ENCODE results near the gene PCGF6. TPM values are rescaled to one million over a fixed set of nuclear protein-coding genes. Genes with fewer than 3 reads are reported as not detected.

The PCGF6 gene
- total RNA-seq, 2 experiments from 2014 or later, result 13.3 to 14.5 TPM

- H3K9me3 Mint-ChIP-seq, result peaks cover 1% of the 10 kb centered on the region
- H3K36me3 Mint-ChIP-seq (ENCODE audit: low read depth), result no peaks in the 10 kb centered on the region
- peak within 1 kb of the TSS; percentile 59 for H3K4me3 Mint-ChIP-seq
- peaks cover 3% of the 10 kb centered on the region for H3K4me1 Mint-ChIP-seq (ENCODE audit: low read depth)
- intact Hi-C loops (cut with micrococcal nuclease), result no loop called here
- ChIA-PET CTCF (interaction anchor here (0.7 to 1.7 kb wide), 7 partner anchors 10 to 85 kb away, joined by 3 to 5 read pairs (median 4); no protein-coding TSS in a partner anchor), POLR2A (interaction anchor here (0.5 to 0.9 kb wide), 2 partner anchors 93 to 94 kb away, joined by 3 read pairs; no protein-coding TSS in a partner anchor)
- no peak within 1 kb of the TSS for H3K27ac Mint-ChIP-seq
- H3K27me3 Mint-ChIP-seq, result peaks cover 56% of the 10 kb centered on the region
- peak; percentile 87 for ATAC-seq
- peak; percentile 38 for DNase-seq
- no peak for TF ChIP-seq CTCF (IDR thresholded peaks at IDR 0.05)
Observed at GRCh38 chr10:103276896-103277712, 73.8 kb downstream of the PCGF6 start, which contains the start of gene INA. INA (plus strand) TSS chr10:103277138; CDS start chr10:103277212, 74 bp downstream.

GRCh38 chr10:103276251-103276895 is 74.6 kb downstream of the PCGF6 start:
- H3K27ac Mint-ChIP-seq, result no peak overlapping the region
- CTCF ChIA-PET, result interaction anchor here (0.7 to 1.7 kb wide), 2 partner anchors 11 to 27 kb away, joined by 4 to 5 read pairs; no protein-coding TSS in a partner anchor

DNA sequence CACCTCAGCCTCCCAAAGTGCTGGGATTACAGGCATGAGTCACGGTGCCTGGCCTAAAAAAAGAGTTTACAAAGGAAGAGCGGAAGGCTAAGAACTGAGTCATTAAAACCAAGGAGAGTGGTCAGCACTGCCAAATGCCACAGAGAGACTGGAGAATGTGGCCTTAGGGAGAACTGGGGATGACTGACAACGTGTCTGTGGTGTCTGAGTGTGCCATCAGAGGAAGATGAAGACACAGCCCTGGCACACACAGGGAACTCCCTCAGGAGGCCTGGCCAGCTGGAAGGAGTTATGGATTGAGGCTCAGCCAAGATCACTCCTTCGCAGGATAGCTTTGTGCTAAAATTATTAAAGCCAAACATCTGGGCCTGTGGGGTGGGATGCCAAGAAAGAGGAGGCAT is 77.9 kb downstream of the PCGF6 start:
- intact Hi-C loops (cut with micrococcal nuclease), result no loop called here
- Mint-ChIP-seq H3K27me3 (peaks cover 25% of the 10 kb centered on the region), H3K27ac (no peak overlapping the region), H3K4me3 (no peak overlapping the region), H3K4me1 (ENCODE audit: low read depth) (no peaks in the 10 kb centered on the region), H3K36me3 (ENCODE audit: low read depth) (no peaks in the 10 kb centered on the region), H3K9me3 (no peaks in the 10 kb centered on the region)
- no peak for TF ChIP-seq CTCF (IDR thresholded peaks at IDR 0.05)
- no peak for ATAC-seq
- DNase-seq, result no peak
- ChIA-PET CTCF (interaction anchor here (0.9 to 1.3 kb wide), 2 partner anchors 16 to 213 kb away, joined by 3 read pairs; no protein-coding TSS in a partner anchor), POLR2A (no interaction called here)

More at GRCh38 chr10:103276251-103276895, 74.6 kb downstream of the PCGF6 start:
- H3K9me3 Mint-ChIP-seq, result peaks cover 1% of the 10 kb centered on the region
- H3K27me3 Mint-ChIP-seq, result peaks cover 49% of the 10 kb centered on the region
- no peaks in the 10 kb centered on the region for H3K36me3 Mint-ChIP-seq (ENCODE audit: low read depth)
- intact Hi-C loops (cut with micrococcal nuclease), result no loop called here
- no peak for TF ChIP-seq CTCF (IDR thresholded peaks at IDR 0.05)
- H3K4me3 Mint-ChIP-seq, result peak overlapping the region; percentile 59
- POLR2A ChIA-PET, result no interaction called here
- H3K4me1 Mint-ChIP-seq (ENCODE audit: low read depth), result peaks cover 3% of the 10 kb centered on the region
- DNase-seq, result no peak
- ATAC-seq, result no peak

DNA sequence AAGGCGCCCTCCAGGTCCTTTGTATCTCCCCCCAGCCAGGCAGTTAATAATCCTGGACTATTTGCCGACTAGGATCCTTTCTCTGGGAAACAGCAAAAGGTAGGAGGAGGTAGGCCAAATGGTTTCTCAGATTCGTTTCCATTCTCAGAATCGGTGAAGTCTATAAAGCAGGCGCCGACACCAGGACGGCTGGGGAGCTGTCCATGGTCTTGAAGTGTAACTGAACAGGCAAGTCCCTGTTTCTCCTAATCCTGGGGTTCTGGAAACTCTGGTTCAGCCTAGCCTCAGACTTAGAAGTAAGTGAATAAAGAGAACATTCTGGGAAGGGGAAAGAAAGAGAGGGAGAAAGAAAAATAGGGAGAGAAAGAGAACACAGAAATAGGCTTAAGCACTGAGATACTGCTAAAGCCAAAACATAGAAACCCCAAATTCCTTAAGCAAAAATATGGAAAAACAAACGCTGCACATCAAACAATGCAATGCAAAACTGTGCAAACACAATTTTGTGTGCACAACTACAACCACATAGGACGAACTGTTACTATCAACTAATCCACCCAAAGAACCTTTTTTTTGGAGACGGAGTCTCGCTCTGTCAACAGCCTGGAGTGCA is 85.1 kb downstream of the PCGF6 start:
- intact Hi-C loops (cut with micrococcal nuclease), result no loop called here
- Mint-ChIP-seq H3K4me1 (ENCODE audit: low read depth) (peaks cover 3% of the 10 kb centered on the region), H3K4me3 (no peak overlapping the region), H3K27ac (no peak overlapping the region), H3K27me3 (peaks cover 39% of the 10 kb centered on the region), H3K36me3 (ENCODE audit: low read depth) (no peaks in the 10 kb centered on the region), H3K9me3 (peaks cover 3% of the 10 kb centered on the region)
- no peak for ATAC-seq
- DNase-seq, result peak; percentile 64
- ChIA-PET POLR2A (no interaction called here), CTCF (no interaction called here)
- TF ChIP-seq CTCF (IDR thresholded peaks at IDR 0.05), result no peak
